ENCODE results near the gene CD200. TPM values are rescaled to one million over a fixed set of nuclear protein-coding genes. Genes with fewer than 3 reads are reported as not detected.
"Not testable (repeated sequence)": the region's sequence is repeated elsewhere in the genome, so short reads cannot be mapped to it uniquely, and the experiment has no call there.

CD200 gene
- total RNA-seq, 4 donors from 2014 or later: 2.5 to 15.6 (median 4.8) TPM

DNA sequence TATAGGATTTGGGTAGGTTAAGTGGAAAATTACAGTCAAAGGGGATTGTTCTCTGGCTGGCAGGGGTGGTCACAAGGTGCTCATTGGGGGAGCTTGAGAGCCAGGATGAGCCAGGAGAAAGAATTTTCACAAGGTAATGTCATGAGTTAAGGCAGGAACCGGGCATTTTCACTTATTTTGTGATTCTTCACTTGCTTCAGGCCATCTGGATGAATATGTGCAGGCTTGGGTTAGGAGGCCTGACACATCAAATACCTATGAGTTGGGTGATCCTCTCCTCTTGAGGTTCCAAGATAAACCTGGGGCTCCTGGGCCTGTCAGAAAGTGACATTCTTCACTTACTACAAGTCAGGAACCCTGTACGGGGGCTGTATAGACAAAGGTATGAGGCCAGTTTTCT lies 68.7 kb downstream of the CD200 start:
- TF ChIP-seq, protein P1, sequence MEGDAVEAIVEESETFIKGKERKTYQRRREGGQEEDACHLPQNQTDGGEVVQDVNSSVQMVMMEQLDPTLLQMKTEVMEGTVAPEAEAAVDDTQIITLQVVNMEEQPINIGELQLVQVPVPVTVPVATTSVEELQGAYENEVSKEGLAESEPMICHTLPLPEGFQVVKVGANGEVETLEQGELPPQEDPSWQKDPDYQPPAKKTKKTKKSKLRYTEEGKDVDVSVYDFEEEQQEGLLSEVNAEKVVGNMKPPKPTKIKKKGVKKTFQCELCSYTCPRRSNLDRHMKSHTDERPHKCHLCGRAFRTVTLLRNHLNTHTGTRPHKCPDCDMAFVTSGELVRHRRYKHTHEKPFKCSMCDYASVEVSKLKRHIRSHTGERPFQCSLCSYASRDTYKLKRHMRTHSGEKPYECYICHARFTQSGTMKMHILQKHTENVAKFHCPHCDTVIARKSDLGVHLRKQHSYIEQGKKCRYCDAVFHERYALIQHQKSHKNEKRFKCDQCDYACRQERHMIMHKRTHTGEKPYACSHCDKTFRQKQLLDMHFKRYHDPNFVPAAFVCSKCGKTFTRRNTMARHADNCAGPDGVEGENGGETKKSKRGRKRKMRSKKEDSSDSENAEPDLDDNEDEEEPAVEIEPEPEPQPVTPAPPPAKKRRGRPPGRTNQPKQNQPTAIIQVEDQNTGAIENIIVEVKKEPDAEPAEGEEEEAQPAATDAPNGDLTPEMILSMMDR (IDR thresholded peaks at IDR 0.05): no peak
- TF ChIP-seq EP300 (IDR thresholded peaks at IDR 0.05): no peak
- no peak for TF ChIP-seq POLR2A (IDR thresholded peaks at IDR 0.05)
- no peak for TF ChIP-seq POLR2AphosphoS5 (IDR thresholded peaks at IDR 0.05)
- no peaks in the 10 kb centered on the region for H3K4me1 ChIP-seq
- H3K27ac ChIP-seq: no peak overlapping the region
- WGBS, 2 donors (ENCODE audit: low coverage in 1 of 2): 78 to 100% methylated on average over 1 to 2 of the region's 2 CpGs
- no peaks in the 10 kb centered on the region for H3K9me3 ChIP-seq
- ATAC-seq: no peak
- no peaks in the 10 kb centered on the region for H3K27me3 ChIP-seq
- no peaks in the 10 kb centered on the region for H3K36me3 ChIP-seq
- no peak overlapping the region for H3K4me3 ChIP-seq

DNA sequence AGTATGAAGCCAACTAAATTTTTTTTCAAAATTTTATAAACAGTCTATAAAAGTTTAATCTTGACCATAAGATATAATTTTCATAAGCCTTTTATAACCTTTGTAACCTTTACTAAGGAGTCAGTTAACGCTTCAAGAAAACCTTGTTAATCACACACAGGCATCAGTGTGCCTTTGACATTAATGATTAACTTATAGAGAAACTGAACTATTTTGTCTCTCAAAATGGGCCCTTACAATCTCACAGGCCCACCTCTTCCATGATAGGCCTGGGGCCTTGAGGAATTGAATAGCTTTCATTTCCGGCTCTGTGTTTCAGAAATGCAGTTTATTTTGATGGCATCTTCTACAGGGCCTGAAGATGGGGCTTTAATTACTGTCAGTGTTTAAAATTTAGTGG lies 70.1 kb downstream of the CD200 start:
- Histone ChIP-seq H3K27me3 (no peaks in the 10 kb centered on the region), H3K4me3 (no peak overlapping the region), H3K36me3 (no peaks in the 10 kb centered on the region), H3K27ac (no peak overlapping the region), H3K9me3 (no peaks in the 10 kb centered on the region), H3K4me1 (peaks cover 0 to 6% (median 0%) of the 10 kb centered on the region in 3 donors)
- 88 to 94% methylated on average over 2 of the region's 2 CpGs for WGBS, 2 donors (ENCODE audit: low coverage in 1 of 2)
- TF ChIP-seq, protein P1 (IDR thresholded peaks at IDR 0.05): no peak
- TF ChIP-seq POLR2AphosphoS5 (IDR thresholded peaks at IDR 0.05): no peak
- TF ChIP-seq POLR2A (IDR thresholded peaks at IDR 0.05): no peak
- TF ChIP-seq EP300 (IDR thresholded peaks at IDR 0.05): no peak
- ATAC-seq: no peak

DNA sequence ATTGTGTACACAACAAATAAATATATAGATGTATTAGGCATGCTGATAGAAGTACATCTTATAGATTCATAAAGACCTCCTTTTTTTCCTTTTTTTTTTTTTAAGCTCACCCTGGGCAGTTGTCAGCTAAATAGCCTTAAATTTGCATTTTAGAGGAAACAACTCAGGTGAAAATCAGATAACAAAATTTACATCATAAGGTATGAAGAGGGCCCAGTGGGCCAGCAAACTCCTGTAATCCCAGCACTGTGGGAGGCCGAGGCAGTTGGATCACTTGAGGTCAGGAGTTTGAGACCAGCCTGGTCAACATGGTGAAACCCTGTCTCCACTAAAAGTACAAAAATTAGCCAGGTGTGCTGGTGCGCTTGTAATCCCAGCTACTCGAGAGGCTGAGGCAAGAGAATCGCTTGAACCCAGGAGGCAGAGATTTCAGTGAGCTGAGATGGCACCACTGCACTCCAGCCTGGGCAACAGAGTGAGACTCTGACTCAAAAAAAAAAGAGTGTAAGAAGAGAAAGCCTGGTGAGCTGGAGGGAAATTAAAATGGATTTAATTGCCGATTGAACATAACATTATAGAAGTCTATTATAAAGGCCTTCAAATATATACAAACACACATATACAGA lies 72.1 kb downstream of the CD200 start:
- not testable (repeated sequence) for ATAC-seq, H3K9me3 ChIP-seq, H3K36me3 ChIP-seq, H3K4me3 ChIP-seq, H3K27me3 ChIP-seq, H3K4me1 ChIP-seq, H3K27ac ChIP-seq
- 75 to 89% methylated on average over 3 to 5 of the region's 5 CpGs for WGBS, 2 donors (ENCODE audit: low coverage in 1 of 2)

DNA sequence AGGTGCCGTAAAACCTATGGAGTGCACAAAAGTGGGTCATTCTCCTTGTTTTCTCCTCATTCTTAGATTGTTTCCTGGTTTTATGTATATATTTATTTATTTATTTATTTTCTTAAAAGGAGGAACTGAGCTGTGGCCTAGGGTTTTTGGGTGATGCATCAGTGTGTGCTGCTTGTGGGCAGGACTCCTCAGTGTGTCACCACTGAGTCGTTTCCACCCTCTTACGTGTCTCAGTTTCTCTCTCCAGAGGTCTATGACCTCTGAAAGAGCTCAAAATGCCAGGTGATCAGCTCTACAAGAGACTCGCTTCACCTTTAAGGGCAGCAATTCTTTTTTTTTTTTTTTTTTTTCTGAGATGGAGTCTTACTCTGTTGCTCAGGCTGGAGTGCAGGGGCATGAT lies 72.9 kb downstream of the CD200 start:
- Histone ChIP-seq H3K9me3 (no peaks in the 10 kb centered on the region), H3K4me1 (peaks cover 0 to 6% (median 0%) of the 10 kb centered on the region in 3 donors), H3K4me3 (no peak overlapping the region), H3K27ac (no peak overlapping the region), H3K36me3 (no peaks in the 10 kb centered on the region), H3K27me3 (no peaks in the 10 kb centered on the region)
- TF ChIP-seq, protein P1 (IDR thresholded peaks at IDR 0.05): no peak
- TF ChIP-seq POLR2A (IDR thresholded peaks at IDR 0.05) (no peak), EP300 (IDR thresholded peaks at IDR 0.05) (no peak), POLR2AphosphoS5 (IDR thresholded peaks at IDR 0.05) (no peak)
- ATAC-seq: no peak
- WGBS, 2 donors (ENCODE audit: low coverage in 1 of 2): 82 to 95% methylated on average over 2 to 4 of the region's 4 CpGs

DNA sequence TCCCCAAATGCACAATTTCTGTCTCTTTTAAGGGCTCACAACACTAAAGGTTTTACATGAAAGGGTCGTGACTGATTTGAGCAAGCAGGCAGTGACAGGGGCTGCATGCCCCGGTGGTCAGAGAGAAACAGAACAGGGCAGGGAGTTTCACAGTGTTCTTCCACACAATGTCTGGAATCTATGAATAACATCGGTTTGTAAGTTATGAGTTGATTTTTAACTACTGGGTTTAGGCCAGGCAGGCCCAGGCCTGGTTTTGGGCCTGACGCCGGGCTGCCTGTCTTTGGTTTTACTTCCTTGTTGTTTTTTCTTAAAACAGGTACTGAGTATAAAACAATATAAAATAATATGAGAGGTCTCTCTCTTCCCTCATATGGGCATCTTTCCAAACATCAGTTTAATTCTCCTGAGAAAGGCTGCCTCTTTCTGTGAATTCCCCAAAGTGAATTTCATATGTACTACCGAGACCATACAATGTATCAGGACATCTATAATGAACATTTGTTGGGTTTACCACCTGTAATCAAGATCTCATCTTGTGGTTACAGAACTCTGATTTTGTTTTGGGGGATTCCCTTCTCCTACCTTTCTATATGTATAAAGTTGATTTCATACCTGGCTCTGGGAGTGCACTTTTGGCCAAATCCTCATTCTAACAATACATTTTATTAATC lies 74.4 kb downstream of the CD200 start:
- WGBS, 2 donors (ENCODE audit: low coverage in 1 of 2): 52 to 54% methylated on average over 4 to 5 of the region's 6 CpGs

More for the DNA sequence above, 74.4 kb downstream of the CD200 start:
- no peaks in the 10 kb centered on the region for H3K9me3 ChIP-seq
- peak overlapping the region in 2 of 4 donors; percentile 43 to 50 for H3K27ac ChIP-seq
- ATAC-seq: no peak
- no peak overlapping the region for H3K4me3 ChIP-seq
- H3K4me1 ChIP-seq: peaks cover 0 to 6% (median 0%) of the 10 kb centered on the region in 3 donors
- TF ChIP-seq POLR2AphosphoS5 (IDR thresholded peaks at IDR 0.05) (no peak), POLR2A (IDR thresholded peaks at IDR 0.05) (no peak), EP300 (IDR thresholded peaks at IDR 0.05) (no peak)
- TF ChIP-seq, protein P1 (IDR thresholded peaks at IDR 0.05): no peak
- H3K27me3 ChIP-seq: no peaks in the 10 kb centered on the region
- no peaks in the 10 kb centered on the region for H3K36me3 ChIP-seq
